IMR-90 (cell line): ENCODE data around the gene NKG7.

Experiments
- BHLHE40 ChIP-seq: fragments of 150-350 bp; IDR thresholded peaks from 2 replicates; pipeline ENCODE4 v1.6.1; 2016; ENCODE audit warnings: mild to moderate bottlenecking, low read depth, low read length
- CEBPB ChIP-seq: IDR thresholded peaks from 2 replicates; pipeline ENCODE4 v1.6.1; 2012; ENCODE audit warnings: low read depth, low read length, improper control_type of control experiment
- CTCF ChIP-seq: conservative IDR thresholded peaks from 2 replicates; pipeline ENCODE4 v1.5.1; 2012; ENCODE audit warnings: mild to moderate bottlenecking, low read depth, low read length, improper control_type of control experiment
- MAZ ChIP-seq: IDR thresholded peaks from 2 replicates; pipeline ENCODE4 v1.6.1; 2012; ENCODE audit warnings: low read depth, mild to moderate bottlenecking, low read length, improper control_type of control experiment, moderate library complexity, borderline replicate concordance
- MXI1 ChIP-seq: IDR thresholded peaks from 2 replicates; pipeline ENCODE4 v1.6.1; 2012; ENCODE audit warnings: low read depth, mild to moderate bottlenecking, low read length, moderate library complexity, borderline replicate concordance
- POLR2A ChIP-seq: IDR thresholded peaks from 2 replicates; pipeline ENCODE4 v1.6.1; 2012; ENCODE audit warnings: mild to moderate bottlenecking, low read depth, low read length
- RAD21 ChIP-seq: IDR thresholded peaks from 2 replicates; pipeline ENCODE4 v1.6.1; 2012; ENCODE audit warnings: low read length, improper control_type of control experiment
- RFX5 ChIP-seq: IDR thresholded peaks from 2 replicates; pipeline ENCODE4 v1.8.0; 2012; ENCODE audit warnings: low read depth, mild to moderate bottlenecking, low read length, moderate library complexity
- SMC3 ChIP-seq: fragments of 150-350 bp; IDR thresholded peaks from 2 replicates; pipeline ENCODE4 v1.6.1; 2016; ENCODE audit warnings: low read depth, mild to moderate bottlenecking, antibody characterized with exemption, low read length, moderate library complexity
- USF2 ChIP-seq: fragments of 150-350 bp; IDR thresholded peaks from 2 replicates; pipeline ENCODE4 v1.6.1; 2017; ENCODE audit warnings: mild to moderate bottlenecking, antibody characterized with exemption, low read length, low read depth
- TF ChIP-seq, protein P1 (sequence below): fragments of 150-350 bp; IDR thresholded peaks from 2 replicates; pipeline ENCODE4 v1.6.1; 2016; ENCODE audit warnings: low read depth, mild to moderate bottlenecking, low read length, moderate library complexity, borderline replicate concordance

- TF ChIP-seq CTCF (no peak), MAZ (no peak), RFX5 (no peak), CEBPB (no peak), MXI1 (no peak), RAD21 (no peak), POLR2A (no peak), USF2 (no peak), SMC3 (no peak), BHLHE40 (no peak)
- TF ChIP-seq, protein P1, sequence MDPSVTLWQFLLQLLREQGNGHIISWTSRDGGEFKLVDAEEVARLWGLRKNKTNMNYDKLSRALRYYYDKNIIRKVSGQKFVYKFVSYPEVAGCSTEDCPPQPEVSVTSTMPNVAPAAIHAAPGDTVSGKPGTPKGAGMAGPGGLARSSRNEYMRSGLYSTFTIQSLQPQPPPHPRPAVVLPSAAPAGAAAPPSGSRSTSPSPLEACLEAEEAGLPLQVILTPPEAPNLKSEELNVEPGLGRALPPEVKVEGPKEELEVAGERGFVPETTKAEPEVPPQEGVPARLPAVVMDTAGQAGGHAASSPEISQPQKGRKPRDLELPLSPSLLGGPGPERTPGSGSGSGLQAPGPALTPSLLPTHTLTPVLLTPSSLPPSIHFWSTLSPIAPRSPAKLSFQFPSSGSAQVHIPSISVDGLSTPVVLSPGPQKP: no peak
These were observed 20.2 kb upstream of the NKG7 start for GRCh38 chr19:51392701-51393100.
